Effector memory CD8-positive, alpha-beta T cell (primary cell): ENCODE data around the gene NLRP8.
"Not testable (repeated sequence)": the region's sequence is repeated elsewhere in the genome, so short reads cannot be mapped to it uniquely, and the experiment has no call there.

Experiments
- ATAC-seq: fragments of 150-1000 bp; cut with Tn5 transposase; replicated peaks from 2 replicates; pipeline ENCODE4 v1.10.0; 2021; ENCODE audit warnings: mild to moderate bottlenecking, moderate library complexity
- DNase-seq, 3 experiments: peaks; one replicate each; pipeline ENCODE4 v3.0.0; 2021
- H3K27ac Mint-ChIP-seq, 2 donors: one replicate each; pipeline ENCODE4 v1.8.0; 2022; ENCODE audit warnings: mild to moderate bottlenecking in 2 of 2, mixed read lengths in 2 of 2, moderate library complexity in 2 of 2
- H3K27me3 Mint-ChIP-seq, 2 donors: one replicate each; pipeline ENCODE4 v1.8.0; 2022; ENCODE audit warnings: mixed read lengths in 2 of 2
- H3K36me3 Mint-ChIP-seq: one replicate; pipeline ENCODE4 v1.8.0; 2022; ENCODE audit warnings: mild to moderate bottlenecking, moderate library complexity, mixed read lengths; ENCODE audit not compliant: insufficient read depth
- H3K4me1 Mint-ChIP-seq, 2 donors: one replicate each; pipeline ENCODE4 v1.8.0; 2022; ENCODE audit warnings: low read depth in 2 of 2, mixed read lengths in 2 of 2
- H3K4me3 Mint-ChIP-seq, 2 donors: one replicate each; pipeline ENCODE4 v1.8.0; 2022; ENCODE audit warnings: mild to moderate bottlenecking in 2 of 2, mixed read lengths in 2 of 2, moderate library complexity in 2 of 2
- H3K9me3 Mint-ChIP-seq, 2 donors: one replicate each; pipeline ENCODE4 v1.8.0; 2022; ENCODE audit warnings: mixed read lengths in 2 of 2
- total RNA-seq, 9 experiments: gene quantifications; one replicate each; lab custom pipeline; 2026; lab: John Stamatoyannopoulos, UW

NLRP8 gene
- total RNA-seq: 0 to 0.06 (median 0) reads per million in 9 experiments

GRCh38 chr19:55947532-55947931 lies at the start of gene NLRP8:
Gene NLRP8, plus strand, starts transcription at chr19:55947832.
- Mint-ChIP-seq H3K36me3 (peaks cover 2% of the 10 kb centered on the region), H3K27ac (no peak within 1 kb of the TSS), H3K4me1 (no peaks in the 10 kb centered on the region), H3K27me3 (peaks cover 4 to 10% of the 10 kb centered on the region in 2 donors), H3K4me3 (no peak within 1 kb of the TSS), H3K9me3 (peaks cover 5 to 11% of the 10 kb centered on the region in 2 donors)
- no peak for ATAC-seq
- no peak for DNase-seq

- Mint-ChIP-seq H3K4me3 (no peak overlapping the region), H3K27ac (no peak overlapping the region), H3K9me3 (peaks cover 6 to 7% of the 10 kb centered on the region in 2 donors), H3K36me3 (peaks cover 5% of the 10 kb centered on the region), H3K27me3 (peaks cover 8% of the 10 kb centered on the region in 2 donors), H3K4me1 (no peaks in the 10 kb centered on the region)
- ATAC-seq (no peak), DNase-seq (no peak)
Measured at GRCh38 chr19:55898911-55899310, 48.7 kb upstream of the NLRP8 start.

- no peaks in the 10 kb centered on the region for H3K4me1 Mint-ChIP-seq
- peaks cover 5% of the 10 kb centered on the region for H3K36me3 Mint-ChIP-seq
- H3K9me3 Mint-ChIP-seq: peaks cover 0 to 8% of the 10 kb centered on the region in 2 donors
- H3K27me3 Mint-ChIP-seq: peaks cover 9 to 16% of the 10 kb centered on the region in 2 donors
- DNase-seq: no peak
- no peak for ATAC-seq
- no peak overlapping the region for H3K4me3 Mint-ChIP-seq
- no peak overlapping the region for H3K27ac Mint-ChIP-seq
Measured at GRCh38 chr19:55901369-55902079, 46.1 kb upstream of the NLRP8 start.

GRCh38 chr19:55902080-55902751 lies 45.4 kb upstream of the NLRP8 start:
- Mint-ChIP-seq H3K36me3 (peaks cover 5% of the 10 kb centered on the region), H3K27me3 (peaks cover 9 to 16% of the 10 kb centered on the region in 2 donors), H3K27ac (no peak overlapping the region), H3K4me3 (no peak overlapping the region), H3K9me3 (peaks cover 0 to 8% of the 10 kb centered on the region in 2 donors), H3K4me1 (no peaks in the 10 kb centered on the region)
- no peak for ATAC-seq
- no peak for DNase-seq

GRCh38 chr19:55907286-55907685 lies 40.3 kb upstream of the NLRP8 start:
- Mint-ChIP-seq H3K27me3 (peaks cover 28 to 30% of the 10 kb centered on the region in 2 donors), H3K4me1 (no peaks in the 10 kb centered on the region), H3K27ac (no peak overlapping the region), H3K9me3 (peaks cover 2 to 18% of the 10 kb centered on the region in 2 donors), H3K4me3 (no peak overlapping the region), H3K36me3 (no peaks in the 10 kb centered on the region)
- no peak for DNase-seq
- no peak for ATAC-seq

- Mint-ChIP-seq H3K36me3 (no peaks in the 10 kb centered on the region), H3K4me3 (no peak overlapping the region), H3K27ac (no peak overlapping the region), H3K4me1 (no peaks in the 10 kb centered on the region), H3K27me3 (peaks cover 28 to 30% of the 10 kb centered on the region in 2 donors), H3K9me3 (peaks cover 2 to 18% of the 10 kb centered on the region in 2 donors)
- ATAC-seq (no peak), DNase-seq (no peak)
Measured at GRCh38 chr19:55907746-55908145, 39.9 kb upstream of the NLRP8 start.

- DNase-seq: no peak
- peaks cover 3 to 13% of the 10 kb centered on the region in 2 donors for H3K9me3 Mint-ChIP-seq
- H3K4me3 Mint-ChIP-seq: no peak overlapping the region
- H3K27ac Mint-ChIP-seq: no peak overlapping the region
- H3K36me3 Mint-ChIP-seq: no peaks in the 10 kb centered on the region
- no peaks in the 10 kb centered on the region for H3K4me1 Mint-ChIP-seq
- H3K27me3 Mint-ChIP-seq: peaks cover 18 to 23% of the 10 kb centered on the region in 2 donors
- no peak for ATAC-seq
Measured at GRCh38 chr19:55909801-55910200, 37.8 kb upstream of the NLRP8 start.

GRCh38 chr19:55912916-55913315 lies 34.7 kb upstream of the NLRP8 start:
- H3K27ac Mint-ChIP-seq: no peak overlapping the region
- no peaks in the 10 kb centered on the region for H3K36me3 Mint-ChIP-seq
- no peak overlapping the region for H3K4me3 Mint-ChIP-seq
- H3K27me3 Mint-ChIP-seq: peaks cover 12 to 34% of the 10 kb centered on the region in 2 donors
- H3K9me3 Mint-ChIP-seq: peaks cover 5 to 30% of the 10 kb centered on the region in 2 donors
- no peaks in the 10 kb centered on the region for H3K4me1 Mint-ChIP-seq
- DNase-seq: no peak
- ATAC-seq: no peak

GRCh38 chr19:55913643-55914268 lies 33.9 kb upstream of the NLRP8 start:
- Mint-ChIP-seq H3K4me1 (no peaks in the 10 kb centered on the region), H3K4me3 (no peak overlapping the region), H3K27me3 (peaks cover 12 to 34% of the 10 kb centered on the region in 2 donors), H3K27ac (no peak overlapping the region), H3K9me3 (peaks cover 8 to 30% of the 10 kb centered on the region in 2 donors), H3K36me3 (no peaks in the 10 kb centered on the region)
- DNase-seq: no peak
- ATAC-seq: no peak

GRCh38 chr19:55923556-55923955 lies 24.1 kb upstream of the NLRP8 start:
- ATAC-seq (no peak), DNase-seq (no peak)
- H3K36me3 Mint-ChIP-seq: no peaks in the 10 kb centered on the region
- no peaks in the 10 kb centered on the region for H3K4me1 Mint-ChIP-seq
- H3K27me3 Mint-ChIP-seq: peaks cover 13 to 14% of the 10 kb centered on the region in 2 donors
- no peak overlapping the region for H3K4me3 Mint-ChIP-seq
- peaks cover 5 to 31% of the 10 kb centered on the region in 2 donors for H3K9me3 Mint-ChIP-seq
- H3K27ac Mint-ChIP-seq: no peak overlapping the region

GRCh38 chr19:55927991-55928390 lies 19.6 kb upstream of the NLRP8 start:
- Mint-ChIP-seq H3K27ac (no peak overlapping the region), H3K4me1 (no peaks in the 10 kb centered on the region), H3K4me3 (no peak overlapping the region), H3K9me3 (peaks cover 7 to 14% of the 10 kb centered on the region in 2 donors), H3K36me3 (no peaks in the 10 kb centered on the region), H3K27me3 (peaks cover 13 to 14% of the 10 kb centered on the region in 2 donors)
- DNase-seq (no peak), ATAC-seq (no peak)

- H3K36me3 Mint-ChIP-seq, H3K4me1 Mint-ChIP-seq, DNase-seq, H3K4me3 Mint-ChIP-seq, H3K27ac Mint-ChIP-seq, H3K9me3 Mint-ChIP-seq, ATAC-seq: not testable (repeated sequence)
- H3K27me3 Mint-ChIP-seq: peaks cover 13 to 14% of the 10 kb centered on the region in 2 donors
Measured at GRCh38 chr19:55929258-55929657, 18.4 kb upstream of the NLRP8 start.

GRCh38 chr19:55930996-55931515 lies 16.6 kb upstream of the NLRP8 start:
- H3K36me3 Mint-ChIP-seq: no peaks in the 10 kb centered on the region
- peaks cover under 1 to 2% of the 10 kb centered on the region in 2 donors for H3K27me3 Mint-ChIP-seq
- H3K4me3 Mint-ChIP-seq: no peak overlapping the region
- H3K4me1 Mint-ChIP-seq: no peaks in the 10 kb centered on the region
- peaks cover 0 to 10% of the 10 kb centered on the region in 2 donors for H3K9me3 Mint-ChIP-seq
- DNase-seq (no peak), ATAC-seq (no peak)
- H3K27ac Mint-ChIP-seq: no peak overlapping the region
